GM13977 (cell line): ENCODE data around the gene SLC25A42.

Experiments
- DNase-seq: peaks from one replicate; pipeline ENCODE4 v3.0.0; 2012; ENCODE audit warnings: low spot score
- in situ Hi-C: fragments of 300-500 bp; cut with MboI; formaldehyde crosslinking; loops from one replicate; pipeline ENCODE4 v1.12.0; 2022; ENCODE audit warnings: low sequenced_read_pairs, low pct_unique_long_range_greater_than_20kb, mixed read lengths, inconsistent platforms; ENCODE audit not compliant: unreplicated experiment
- TF ChIP-seq, protein P1 (sequence below): IDR thresholded peaks from 2 replicates; pipeline ENCODE4 v1.5.1; 2012; ENCODE audit warnings: mild to moderate bottlenecking, control low read depth; ENCODE audit not compliant: insufficient read depth; ENCODE audit errors: extremely low read depth, missing control alignments

Gene SLC25A42

GRCh38 chr19:19059837-19060611 is 3.8 kb upstream of the SLC25A42 start:
- no peak for DNase-seq
- in situ Hi-C loops = loop anchor here (10.0 kb wide), 1 partner anchor 75 kb away; the partner anchor contains the start of gene TMEM161A
- TF ChIP-seq, protein P1, sequence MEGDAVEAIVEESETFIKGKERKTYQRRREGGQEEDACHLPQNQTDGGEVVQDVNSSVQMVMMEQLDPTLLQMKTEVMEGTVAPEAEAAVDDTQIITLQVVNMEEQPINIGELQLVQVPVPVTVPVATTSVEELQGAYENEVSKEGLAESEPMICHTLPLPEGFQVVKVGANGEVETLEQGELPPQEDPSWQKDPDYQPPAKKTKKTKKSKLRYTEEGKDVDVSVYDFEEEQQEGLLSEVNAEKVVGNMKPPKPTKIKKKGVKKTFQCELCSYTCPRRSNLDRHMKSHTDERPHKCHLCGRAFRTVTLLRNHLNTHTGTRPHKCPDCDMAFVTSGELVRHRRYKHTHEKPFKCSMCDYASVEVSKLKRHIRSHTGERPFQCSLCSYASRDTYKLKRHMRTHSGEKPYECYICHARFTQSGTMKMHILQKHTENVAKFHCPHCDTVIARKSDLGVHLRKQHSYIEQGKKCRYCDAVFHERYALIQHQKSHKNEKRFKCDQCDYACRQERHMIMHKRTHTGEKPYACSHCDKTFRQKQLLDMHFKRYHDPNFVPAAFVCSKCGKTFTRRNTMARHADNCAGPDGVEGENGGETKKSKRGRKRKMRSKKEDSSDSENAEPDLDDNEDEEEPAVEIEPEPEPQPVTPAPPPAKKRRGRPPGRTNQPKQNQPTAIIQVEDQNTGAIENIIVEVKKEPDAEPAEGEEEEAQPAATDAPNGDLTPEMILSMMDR = no peak

DNA sequence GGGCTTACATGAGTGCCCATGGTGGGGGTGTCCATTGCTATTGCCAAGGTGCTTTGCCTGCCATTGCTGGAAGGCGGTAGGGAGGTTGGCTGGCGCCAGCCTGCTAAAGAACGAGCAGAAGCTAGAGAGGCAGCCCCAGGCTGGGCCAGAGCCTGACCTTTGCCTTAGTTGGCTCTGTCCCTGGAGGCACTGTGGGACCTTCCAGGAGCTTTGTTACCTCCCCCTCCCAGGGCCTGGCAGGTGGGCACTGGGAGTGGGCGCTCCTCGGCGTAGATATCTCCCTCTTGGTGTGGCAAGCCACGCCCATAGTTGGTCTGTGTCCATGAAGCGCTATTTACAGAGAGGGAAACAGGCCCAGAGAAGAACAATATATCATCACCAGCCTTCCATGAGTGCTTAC is 2.3 kb upstream of the SLC25A42 start:
- TF ChIP-seq, protein P1 = no peak
- in situ Hi-C loops = no loop called here
- no peak for DNase-seq

DNA sequence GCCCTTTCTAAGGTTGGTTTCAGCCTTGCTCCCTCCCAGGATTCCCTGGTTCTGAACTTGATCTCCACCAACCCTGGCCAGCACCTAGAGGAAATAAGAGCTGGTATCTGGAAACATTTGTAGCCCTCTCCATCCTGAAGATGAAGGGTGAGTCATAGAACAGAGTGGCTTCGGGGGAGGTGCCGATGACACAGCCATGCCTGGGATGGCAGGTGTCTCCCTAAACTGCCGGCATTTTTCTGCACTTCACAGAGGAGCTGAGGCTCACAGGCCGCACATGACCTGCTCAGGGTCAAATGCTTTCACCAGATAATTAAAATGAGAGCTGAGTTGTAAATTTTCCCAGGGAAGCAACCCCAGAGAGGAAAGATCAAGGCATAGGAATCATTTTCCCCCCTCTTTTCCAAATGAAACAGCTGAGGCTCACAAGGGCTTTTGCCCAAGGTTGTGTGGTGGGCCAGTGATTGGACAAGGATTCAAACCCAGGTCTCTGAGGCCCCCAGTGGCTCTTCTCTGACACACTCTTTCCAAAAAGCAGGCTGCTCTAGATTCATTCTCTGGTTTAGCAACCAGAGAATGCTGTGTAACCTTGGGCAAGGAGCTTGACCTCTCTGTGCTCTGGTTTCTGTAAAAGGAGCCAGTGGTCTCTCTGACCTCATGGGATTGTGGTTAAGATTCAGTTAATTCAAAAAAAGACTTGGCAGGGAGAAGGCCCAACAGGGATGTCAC is 1.2 kb upstream of the SLC25A42 start:
- no peak for DNase-seq
- in situ Hi-C loops = no loop called here
- TF ChIP-seq, protein P1 = no peak

- DNase-seq = no peak
- in situ Hi-C loops = no loop called here
- TF ChIP-seq, protein P1 = peak; percentile 55
Measured at GRCh38 chr19:19064098-19064722, 416 bp downstream of the SLC25A42 start.

GRCh38 chr19:19064811-19065745 is 1.3 kb downstream of the SLC25A42 start:
- in situ Hi-C loops = no loop called here
- TF ChIP-seq, protein P1 = no peak
- peak; percentile 49 for DNase-seq
